Right lobe of liver (tissue), 4 donors: ENCODE measurements around the gene NEURL3.

Experiments
- POLR2A ChIP-seq: fragments of 450-650 bp; IDR thresholded peaks from one replicate; pipeline ENCODE4 v1.6.1; 2017; ENCODE audit warnings: antibody characterized with exemption, mild to moderate bottlenecking
- TF ChIP-seq, protein P1 (sequence below), 4 donors: fragments of 200-600 bp in 3 of 4; fragments of 450-650 bp in 1 of 4; IDR thresholded peaks; one replicate each; pipeline versions ENCODE4 v1.5.1 to v1.8.0; 2016 to 2022; ENCODE audit warnings: antibody characterized with exemption in 4 of 4, mild to moderate bottlenecking in 2 of 4
- donor health status: DM: no; HTN: no; CAD: no.
- donor health status: DM: no; HTN: no; CAD: no.
- donor health status: DM: no; HTN: yes; CAD: no.

DNA sequence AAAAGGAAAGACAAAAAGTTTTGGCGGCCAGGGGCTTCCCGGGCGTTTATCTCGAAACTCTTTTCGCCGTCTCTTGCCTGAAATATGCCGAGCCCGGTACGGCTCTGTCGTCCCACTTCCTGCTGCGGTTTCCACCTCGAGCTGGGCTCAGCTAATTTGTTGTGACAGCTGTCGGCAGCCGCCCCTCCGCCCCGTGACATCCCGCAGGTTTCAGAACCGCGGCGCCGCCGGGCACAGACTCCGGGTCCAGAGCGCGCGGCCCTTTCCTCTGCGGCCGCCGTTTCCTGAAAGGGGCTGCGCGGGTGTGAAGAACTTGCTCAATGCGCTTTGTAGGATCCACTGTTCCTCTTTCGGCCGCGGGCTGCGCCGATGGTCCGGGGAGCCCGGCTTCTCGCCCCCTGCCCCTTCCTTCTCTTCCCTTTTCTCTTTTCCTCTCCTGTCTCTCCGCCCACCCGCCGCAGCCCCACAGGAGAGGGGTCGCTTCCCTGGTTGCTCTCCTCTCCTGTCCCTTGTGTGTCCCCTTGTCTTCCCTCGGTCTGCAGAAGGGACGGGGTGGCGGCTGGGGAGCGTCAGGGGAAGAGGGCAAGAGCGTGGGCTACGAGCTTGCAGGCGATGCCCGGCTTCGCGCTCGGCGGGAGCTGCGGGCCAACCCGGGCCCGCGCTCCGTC lies 32.0 kb upstream of the NEURL3 start:
- TF ChIP-seq, protein P1, sequence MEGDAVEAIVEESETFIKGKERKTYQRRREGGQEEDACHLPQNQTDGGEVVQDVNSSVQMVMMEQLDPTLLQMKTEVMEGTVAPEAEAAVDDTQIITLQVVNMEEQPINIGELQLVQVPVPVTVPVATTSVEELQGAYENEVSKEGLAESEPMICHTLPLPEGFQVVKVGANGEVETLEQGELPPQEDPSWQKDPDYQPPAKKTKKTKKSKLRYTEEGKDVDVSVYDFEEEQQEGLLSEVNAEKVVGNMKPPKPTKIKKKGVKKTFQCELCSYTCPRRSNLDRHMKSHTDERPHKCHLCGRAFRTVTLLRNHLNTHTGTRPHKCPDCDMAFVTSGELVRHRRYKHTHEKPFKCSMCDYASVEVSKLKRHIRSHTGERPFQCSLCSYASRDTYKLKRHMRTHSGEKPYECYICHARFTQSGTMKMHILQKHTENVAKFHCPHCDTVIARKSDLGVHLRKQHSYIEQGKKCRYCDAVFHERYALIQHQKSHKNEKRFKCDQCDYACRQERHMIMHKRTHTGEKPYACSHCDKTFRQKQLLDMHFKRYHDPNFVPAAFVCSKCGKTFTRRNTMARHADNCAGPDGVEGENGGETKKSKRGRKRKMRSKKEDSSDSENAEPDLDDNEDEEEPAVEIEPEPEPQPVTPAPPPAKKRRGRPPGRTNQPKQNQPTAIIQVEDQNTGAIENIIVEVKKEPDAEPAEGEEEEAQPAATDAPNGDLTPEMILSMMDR (IDR thresholded peaks at IDR 0.05) = no peak
- TF ChIP-seq POLR2A = no peak
